HG02798 (cell line): Measurements from ENCODE around the gene KIAA0513.
"Not testable (repeated sequence)": the region's sequence is repeated elsewhere in the genome, so short reads cannot be mapped to it uniquely, and the experiment has no call there.

Source experiments
- ATAC-seq: cut with Tn5 transposase; IDR thresholded peaks from one replicate; pipeline ENCODE4 v1.9.1; 2021; ENCODE audit warnings: mild to moderate bottlenecking; ENCODE audit not compliant: unreplicated experiment, poor library complexity

The KIAA0513 gene

DNA sequence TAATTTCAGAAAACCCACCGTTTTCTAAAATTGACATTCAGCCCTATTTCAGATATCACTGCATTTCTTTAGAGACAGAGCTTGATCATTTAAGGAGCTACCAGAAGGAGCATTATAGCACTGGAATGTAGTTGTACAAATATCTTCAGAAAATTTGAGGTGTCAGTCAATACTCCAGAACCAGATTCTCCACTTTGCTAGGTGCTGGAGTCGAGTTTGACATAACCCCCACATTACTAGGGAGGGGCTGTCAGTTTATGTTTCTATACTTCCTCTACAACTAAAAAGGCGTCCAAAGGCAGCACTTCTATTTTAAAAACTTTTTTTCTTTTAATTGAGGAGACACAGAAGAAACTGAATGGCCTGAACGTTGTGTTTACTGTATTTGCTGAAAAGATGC lies 892 bp upstream of the KIAA0513 start:
- ATAC-seq = no peak

DNA sequence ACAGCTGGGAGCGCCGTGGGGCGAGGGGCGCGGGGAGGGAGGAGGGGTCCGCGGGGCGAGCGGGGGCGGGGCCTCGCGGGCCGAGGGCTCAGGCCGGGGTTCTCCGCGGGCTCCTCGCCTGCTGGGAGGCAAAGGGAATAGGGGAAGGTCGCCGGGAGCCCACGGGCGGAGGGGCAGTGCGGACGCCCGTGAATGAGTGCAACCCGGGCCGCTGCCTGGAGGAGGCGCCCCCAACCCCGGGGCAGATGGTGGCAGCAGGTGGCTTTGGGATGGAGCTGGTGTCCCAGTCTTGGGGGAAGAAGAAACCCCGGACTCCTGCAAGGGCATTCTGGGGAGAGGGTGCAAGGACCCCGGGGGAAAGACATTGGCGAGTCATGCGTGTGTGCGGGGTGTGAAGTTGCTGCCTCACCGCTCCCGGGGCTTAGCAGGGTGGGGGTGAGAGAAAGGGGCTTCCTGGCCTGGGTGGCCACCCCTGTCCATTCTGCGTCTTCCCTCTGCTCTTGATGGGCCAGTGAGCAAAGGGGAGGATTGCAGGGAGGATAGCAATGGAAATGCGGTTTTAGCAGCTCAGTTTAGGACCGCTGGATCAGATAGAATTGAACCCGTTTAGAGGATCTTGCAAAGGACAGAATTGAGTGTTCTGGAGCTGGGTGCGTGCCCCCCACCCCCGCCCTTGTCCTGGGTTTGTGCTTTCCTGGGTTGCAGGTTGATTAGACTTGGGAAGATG lies 526 bp downstream of the KIAA0513 start:
- peak; percentile 12 for ATAC-seq

DNA sequence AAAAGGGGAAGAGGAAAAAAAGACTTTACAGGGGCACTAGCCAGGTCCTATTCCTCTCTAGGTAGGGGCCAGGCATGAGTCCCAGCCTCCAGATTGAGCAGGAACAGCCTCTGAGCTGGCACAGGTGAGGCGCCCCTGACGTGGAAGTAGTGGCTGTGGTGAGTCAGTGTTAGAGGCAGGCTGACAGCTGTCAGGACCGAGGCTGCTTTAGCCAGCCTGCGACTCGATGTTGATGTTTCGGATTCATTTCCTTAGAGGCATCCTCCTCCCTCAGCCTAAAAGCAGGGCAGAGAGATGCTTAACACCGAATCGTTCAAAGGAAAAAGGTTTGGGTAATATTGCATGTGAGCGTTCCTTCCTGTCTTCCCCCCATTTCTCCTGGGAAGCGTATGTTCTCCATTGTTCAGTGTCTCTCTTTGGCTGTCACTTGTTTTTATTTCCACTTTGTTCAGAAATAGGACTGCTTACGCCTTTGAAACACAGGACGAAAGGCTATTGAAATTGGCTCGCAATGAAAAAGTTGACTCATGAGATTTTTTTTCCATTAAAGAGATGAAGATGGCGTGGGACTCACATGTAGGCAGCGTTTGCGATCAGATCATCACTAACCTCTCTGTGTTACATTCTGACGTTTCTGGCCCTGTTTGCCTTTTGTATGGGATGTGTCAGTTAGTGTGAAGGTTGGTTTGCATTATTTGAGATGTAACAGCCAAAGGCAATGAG lies 1.3 kb downstream of the KIAA0513 start:
- ATAC-seq = peak; percentile 42

DNA sequence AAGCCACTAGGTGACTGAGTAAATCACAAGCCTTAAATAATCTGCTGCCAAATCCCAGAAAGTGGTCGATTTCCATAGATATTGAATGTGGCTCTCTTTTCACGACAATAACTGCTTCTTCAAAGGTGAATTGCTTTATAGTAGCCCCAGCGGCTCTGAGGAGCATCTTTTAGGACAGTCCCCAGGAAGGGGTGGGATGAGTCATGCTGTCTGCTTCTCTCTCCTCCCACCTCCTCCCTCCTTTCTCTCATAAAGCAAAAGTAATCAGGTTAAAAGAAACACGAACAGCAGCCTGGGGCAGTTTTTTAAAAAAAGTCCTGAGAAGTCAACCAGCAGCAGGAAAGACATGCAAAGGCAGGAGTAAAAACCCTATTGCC lies 1.8 kb downstream of the KIAA0513 start:
- ATAC-seq = no peak

DNA sequence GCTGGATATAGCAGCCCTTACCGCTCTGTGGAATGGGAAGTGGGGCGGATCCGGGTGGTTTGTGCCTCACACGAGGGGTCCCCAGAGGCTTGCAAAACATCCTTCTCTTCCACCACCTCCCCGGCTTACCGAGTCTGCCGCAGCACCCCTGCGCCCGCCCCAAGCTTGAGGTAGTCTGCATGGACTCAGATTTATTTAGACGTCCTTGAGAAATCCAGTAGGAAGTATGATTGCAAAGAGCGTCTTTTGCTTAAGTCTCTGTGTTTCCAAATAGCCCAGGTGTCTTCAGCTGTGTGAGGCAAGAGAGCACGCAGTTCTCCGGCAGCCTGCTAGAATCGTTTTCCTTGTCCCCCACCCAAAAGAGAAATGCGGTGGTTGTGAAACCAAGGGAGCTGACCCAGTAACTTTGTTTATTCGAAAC lies 2.4 kb downstream of the KIAA0513 start:
- ATAC-seq = no peak

DNA sequence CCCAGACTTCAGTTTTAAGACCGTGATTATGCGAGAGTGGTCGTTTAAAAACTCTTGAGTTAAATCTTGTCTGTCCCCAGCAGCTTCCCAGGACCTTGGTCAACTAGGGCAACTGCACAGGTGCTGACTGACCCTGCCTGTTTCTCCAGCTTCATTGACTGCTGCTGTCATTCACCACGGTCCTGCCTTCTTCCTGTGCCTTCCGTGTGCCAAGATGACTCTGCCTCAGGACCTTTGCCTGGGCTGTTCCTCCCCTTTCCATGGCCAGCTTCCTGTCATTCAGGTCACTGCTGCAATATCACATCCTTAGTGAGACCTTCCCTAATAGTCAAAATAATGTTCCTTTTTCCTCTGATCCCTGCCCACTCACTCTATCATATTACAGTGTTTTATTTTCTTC lies 3.9 kb downstream of the KIAA0513 start:
- no peak for ATAC-seq

DNA sequence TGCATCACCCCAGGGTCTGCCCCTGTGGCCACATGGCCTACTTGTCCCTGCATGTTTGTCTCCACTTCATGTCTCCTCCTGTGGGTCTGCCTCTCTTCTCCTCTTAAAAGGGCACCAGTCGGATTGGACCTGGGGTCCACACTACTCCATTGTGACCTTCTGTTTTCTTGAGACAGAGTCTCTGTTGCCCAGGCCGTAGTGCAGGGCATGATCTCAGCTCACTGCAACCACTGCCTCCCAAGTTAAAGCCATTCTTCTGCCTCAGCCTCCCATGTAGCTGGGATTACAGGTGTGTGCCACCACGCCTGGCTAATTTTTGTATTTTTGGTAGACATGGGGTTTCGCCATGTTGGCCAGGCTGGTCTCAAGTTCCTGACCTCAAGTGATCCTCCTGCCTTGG lies 4.6 kb downstream of the KIAA0513 start:
- ATAC-seq = not testable (repeated sequence)

DNA sequence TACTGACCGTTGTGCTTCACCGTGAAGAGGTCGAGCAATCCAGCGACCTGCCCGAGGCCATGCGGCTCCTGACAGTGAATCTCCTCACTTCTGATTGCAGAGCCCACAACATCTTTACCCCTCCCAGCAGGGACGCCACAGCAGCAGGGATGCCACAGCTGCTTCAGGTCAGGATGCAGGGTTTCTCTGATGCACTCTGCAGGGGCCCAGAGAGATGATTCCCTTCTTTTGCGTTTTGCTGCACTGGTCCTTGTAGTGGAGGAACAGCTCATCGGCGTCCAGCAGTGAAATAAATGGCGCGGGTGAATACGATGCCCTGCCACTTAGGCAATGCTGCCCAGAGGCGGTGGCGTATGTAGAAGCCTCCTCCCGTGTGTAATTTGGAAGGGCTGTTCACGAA lies 5.6 kb downstream of the KIAA0513 start:
- ATAC-seq = no peak

DNA sequence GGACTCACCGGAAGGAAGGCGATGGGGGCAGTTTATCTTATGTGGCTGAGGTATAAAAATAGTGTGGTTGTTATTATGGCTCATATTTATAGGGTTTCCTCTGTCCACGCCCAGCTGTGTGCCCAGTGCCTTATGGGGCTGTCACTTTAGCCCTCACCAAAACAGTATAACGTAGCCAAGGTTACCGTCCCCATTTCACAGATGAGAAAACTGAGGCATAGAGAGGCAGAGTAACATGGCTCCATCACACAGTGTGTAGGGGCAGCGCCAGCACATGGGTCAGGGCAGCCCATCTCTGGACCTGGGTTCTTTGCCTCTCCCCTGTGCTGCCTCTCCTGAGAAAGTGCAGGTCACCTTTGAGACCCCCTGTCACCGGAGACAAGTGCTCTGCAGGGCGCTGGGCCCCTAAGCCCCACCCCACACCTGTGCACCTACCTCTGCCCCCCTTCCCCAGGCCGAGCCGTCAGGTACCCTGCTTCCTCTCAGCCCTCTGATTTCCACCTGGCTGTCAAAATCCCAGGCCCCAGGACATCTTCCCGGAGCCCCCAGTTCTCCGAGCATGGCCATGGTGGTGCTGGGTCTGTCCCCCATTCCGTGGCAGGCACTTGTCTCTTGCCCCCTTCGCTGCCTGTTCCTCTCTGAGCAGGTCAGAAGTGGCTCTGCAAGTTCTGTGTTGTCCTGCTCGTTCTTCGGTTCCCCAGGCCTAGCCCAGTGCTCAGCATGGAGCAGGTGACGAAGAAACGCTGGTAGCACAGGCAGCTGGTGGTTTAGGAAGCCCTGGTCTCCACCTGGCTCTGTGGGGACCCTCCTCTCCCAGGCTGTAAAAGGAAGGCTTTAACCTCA lies 7.2 kb downstream of the KIAA0513 start:
- no peak for ATAC-seq

DNA sequence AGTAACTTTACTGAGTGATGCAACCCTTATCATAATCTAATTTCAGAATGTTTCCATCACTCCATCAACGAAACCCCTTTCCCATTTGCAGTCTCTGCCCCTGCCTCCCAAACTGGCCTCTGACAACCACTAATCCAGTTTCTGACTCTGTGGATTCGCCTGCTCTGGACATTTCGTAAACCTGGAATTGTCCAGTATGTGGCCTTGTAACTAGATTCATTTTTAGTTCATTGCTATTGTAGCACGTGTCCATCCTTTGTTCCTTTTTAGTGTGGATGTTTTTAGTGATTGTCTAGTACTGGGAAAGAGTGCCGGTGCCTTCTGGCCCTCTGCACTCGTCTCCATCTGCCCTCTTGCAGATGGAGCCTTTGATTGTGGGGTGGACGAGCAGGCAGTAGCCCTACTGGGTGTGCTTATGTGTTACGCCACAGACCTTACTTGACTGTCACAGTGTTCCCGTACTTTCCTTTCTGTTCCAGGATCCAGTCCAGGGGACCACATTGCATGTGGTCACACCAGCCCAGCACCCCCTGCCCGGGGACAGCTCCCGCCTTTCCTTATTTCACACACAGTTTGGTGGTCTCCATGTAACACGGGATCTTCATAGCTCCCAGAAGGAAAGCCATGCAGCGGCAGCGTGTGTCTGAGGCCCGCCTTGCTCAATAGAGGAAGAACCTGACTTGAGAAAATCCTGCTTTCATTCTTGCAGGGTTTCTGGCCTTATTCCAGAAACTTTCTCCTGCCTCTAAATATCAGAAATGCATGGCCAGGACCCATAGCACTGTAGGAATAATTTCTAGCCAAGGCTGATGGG lies 8.8 kb downstream of the KIAA0513 start:
- no peak for ATAC-seq

DNA sequence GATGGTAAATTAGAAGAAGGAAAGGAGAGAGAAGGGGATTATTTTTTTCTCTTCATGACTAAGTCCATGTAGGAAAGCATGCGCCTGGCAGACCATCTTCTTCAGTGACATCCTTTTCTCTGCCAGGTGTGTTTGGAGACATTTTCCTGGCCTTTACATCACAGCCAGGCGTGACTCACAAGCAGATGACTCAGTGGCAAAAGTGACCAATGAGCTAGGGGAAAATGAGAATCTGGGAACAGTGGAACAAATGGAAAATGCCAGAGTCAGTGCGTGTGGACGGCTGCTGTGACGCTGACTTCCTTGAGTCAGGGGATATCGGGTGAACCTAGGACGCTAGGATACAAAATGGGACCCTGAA lies 9.4 kb downstream of the KIAA0513 start:
- no peak for ATAC-seq

DNA sequence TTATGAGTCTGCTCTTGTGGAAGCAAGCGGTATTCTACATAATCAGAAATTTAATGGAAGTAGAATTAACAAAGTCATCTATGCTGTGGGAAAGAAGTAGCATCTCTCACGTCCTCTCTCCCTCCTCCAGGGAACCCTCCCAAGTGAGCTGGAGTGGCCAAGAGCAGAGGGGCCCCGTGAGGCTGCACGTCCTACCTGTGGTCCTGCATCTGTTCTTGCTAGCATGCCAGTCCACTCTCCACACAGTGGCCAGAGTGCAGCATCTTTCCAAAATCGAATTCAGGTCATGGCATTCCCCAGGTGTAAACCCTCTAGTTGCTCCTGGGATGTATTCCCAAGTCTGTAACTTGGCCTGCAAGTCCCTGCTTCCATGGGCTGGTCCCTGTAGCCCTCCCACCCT lies 10.1 kb downstream of the KIAA0513 start:
- ATAC-seq = no peak

DNA sequence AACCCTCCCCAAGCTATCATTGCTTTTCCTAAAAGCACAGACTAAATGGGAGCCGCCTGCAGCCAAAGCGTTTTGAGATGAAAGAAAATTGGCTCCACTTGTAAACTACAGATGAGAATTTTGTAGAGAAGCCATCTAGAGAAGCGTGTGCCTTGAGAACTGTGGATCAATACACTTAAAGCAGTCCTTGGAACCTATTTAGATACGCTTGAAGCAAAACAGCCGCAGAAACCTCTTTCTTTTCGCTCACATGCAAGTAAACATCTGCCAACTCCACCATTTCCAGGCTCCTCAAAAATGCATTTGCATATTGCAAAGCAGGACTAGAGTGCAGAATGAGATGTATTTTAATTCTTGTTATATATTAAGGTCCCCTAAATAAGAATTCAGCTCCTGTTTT lies 13.1 kb downstream of the KIAA0513 start:
- ATAC-seq = no peak

DNA sequence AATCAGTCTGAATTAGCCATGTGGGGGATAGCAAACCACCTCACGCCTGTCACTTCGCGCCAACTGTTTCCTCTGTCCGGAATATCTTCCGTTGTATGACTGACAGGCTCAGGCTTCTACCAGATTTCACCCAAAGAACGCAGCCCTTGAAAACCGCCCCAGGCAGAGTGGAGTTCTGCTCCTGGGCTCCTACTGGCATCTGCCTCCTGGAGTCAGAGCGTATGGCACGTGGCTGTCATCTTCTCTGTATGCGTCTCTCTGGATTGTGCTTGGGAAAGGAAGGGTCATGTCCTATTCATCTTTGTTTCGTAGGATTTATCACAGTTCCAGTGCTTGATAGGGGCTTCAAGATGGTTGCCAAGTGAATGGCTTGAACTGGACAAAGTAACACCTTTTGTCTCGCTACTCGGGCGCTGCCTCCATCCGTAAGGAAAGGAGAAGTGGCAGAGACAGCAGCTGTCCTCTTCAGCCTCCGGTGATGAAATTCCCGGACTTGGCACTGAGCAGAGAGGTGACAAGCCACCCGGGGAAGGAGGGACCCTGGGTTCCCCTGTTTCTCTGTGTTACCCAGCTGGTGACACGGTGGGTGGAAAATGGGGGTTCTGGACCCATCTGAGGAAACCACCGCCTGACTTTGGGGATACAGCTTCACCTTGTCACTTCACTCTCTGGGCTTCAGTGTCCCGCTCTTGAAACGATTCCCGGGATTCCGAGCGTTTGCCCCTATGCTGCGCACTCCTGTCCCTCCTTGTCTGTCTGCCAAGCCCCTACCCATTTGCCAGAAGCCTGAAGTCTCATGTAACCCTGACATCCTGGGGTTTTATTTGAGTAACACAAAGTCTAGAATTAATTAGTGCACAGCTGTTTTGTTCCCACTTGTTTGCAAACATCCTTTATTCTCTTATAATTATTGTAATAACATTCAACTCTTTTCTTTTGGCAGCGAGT lies 13.9 kb downstream of the KIAA0513 start:
- no peak for ATAC-seq

DNA sequence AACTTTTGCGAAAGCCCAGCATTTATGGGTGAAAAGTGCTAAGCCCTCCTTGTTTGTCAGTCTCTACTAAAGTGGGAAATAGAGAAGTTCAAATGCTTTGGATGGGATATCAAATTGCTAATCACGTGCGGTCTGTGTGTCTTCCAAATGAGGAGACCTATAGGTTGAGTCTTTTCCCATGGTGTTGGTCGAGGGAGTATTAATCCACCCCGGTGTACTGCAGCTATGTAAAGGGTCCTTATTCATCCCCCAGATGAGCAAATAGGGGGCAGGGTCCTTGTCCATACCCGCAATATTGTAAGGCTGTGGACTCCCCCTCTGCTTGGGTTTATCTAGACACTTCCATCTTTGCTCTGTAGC lies 14.6 kb downstream of the KIAA0513 start:
- no peak for ATAC-seq

DNA sequence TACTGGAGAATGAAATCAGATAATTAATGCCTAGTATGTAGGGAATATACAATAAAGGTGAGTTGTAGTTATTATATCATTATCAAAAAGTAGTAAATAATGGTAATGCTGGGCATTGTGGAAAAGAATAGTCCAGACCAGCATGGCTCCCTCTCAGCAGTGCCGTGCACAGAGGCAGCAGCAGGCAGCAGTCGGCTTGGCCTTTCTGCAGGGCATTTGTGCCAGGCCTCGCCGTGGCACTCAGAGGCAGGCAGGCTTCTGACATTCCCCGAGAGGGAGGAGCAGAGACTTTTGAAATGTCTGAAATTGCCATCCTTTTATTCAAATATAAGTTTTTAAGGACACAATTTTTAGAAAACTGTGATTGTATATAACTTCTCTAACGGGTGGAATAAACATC lies 15.0 kb downstream of the KIAA0513 start:
- ATAC-seq = no peak

DNA sequence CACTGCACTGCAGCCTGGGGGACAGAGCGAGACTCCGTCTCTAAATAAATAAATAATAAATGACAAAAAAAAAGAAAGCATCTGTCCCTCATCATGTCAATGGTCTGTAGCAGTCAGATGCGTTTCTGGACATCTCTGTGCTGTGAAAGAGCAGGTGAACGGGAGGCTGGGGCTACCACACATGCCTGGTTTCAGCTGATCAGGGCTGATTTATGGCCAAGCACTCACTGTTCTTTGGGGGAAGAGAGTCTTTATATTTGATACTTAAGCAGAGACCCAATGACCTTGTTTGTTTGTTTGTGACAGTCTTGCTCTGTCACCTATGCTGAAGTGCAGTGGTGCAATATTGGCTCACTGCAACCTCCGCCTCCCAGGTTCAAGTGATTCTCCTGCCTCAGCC lies 17.5 kb downstream of the KIAA0513 start:
- ATAC-seq = no peak

DNA sequence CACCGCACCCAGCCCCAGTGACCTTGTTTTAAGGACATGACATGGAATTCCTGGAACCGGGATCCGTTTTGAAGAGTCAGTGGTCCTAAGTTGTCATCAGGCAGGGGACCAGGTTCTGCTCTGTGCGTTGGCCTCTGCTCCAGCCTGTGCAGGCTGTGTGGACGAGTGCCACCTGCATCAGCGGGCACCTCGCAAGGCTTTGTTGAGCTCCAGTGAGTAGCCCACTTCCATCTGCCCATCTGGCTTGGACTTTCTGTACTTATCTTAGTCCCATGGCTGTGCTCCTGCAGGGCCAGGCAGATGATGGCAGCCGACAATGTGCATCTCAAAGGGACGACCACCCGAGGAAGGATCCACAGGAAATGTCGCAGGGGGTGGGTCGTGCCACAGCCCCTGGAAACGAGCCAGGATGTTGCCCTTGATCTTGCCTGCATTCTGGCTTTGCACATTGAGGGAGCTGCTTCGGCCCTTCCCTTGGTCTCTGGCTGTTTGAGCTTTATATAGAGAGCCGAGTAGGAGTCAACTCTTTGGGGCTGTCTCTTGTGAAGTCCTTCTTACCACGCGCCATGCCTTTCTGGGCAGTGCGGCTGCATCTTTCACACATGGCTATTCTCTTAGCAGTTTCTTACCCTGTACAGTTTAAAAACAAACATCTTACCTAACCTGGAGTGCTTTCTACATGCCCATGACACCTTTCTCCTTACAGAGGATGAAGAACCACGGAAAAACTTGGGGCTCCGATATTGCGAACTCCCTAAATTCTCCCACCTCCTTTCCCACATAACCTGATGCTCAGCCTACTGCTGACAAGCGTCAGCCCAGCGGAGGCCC lies 18.3 kb downstream of the KIAA0513 start:
- no peak for ATAC-seq

DNA sequence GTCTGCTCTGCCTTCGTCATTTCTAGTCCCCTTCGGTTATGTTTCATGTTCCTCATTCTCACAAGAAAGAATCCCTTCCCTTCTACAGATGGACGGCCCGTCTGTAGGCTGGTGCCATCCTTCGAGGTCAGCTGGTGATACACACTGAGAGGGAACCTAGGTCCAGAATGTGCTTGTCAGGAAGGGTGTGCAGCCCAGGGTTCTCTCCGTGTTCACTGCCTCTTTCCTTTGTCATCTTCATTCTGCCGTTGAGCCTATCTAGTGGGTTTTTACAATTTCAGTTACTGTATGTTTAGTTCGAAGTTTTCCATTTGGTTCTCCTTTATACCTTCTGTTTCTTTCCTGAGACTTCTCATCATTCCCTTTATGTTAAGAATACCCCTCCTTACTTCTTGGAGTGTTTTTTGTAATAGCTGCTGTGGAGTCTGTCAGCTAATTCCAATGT lies 18.9 kb downstream of the KIAA0513 start:
- ATAC-seq = no peak
